Measurements from ENCODE around the gene WNT7B. TPM values are rescaled to one million over a fixed set of nuclear protein-coding genes. Genes with fewer than 3 reads are reported as not detected.

Gene WNT7B
- total and polyA plus RNA-seq, 10 of the 15 experiments (the other 5 are each of a cell fraction or from before 2014, with no cell fraction given) = 0.12 TPM; not detected in 9

DNA sequence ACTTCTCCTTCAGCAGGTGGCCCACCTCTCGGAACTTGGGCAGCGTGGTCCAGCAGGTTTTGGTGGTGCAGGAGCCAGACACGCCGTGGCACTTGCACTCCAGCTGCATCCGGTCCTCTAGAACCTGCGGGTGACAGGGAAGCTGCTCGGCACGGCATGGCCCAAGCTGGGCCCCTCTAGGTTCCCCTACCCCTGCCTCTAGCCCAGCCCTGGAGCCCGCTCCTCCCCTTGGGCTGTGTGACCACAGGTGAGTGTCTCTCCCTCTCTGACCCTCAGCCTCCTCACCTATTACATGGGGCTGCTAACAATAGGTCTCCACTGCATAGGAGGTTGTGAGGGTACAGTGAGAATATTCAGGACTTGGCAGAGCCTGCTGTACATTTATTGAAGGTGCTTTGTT, 53.8 kb downstream of the WNT7B start:
- H3K4me2 ChIP-seq (ENCODE audit: control insufficient read depth, insufficient read depth) = no peak overlapping the region
- no peaks in the 10 kb centered on the region; a peak in 2 of 4 replicates for H3K27me3 ChIP-seq (replicated peaks in 1 of 2; ENCODE audit: control insufficient read depth in 2 of 2, insufficient read depth in 2 of 2, low read length in 1 of 2)
- no peak overlapping the region for H2AFZ ChIP-seq (ENCODE audit: control insufficient read depth, low read depth, low read length)
- ChIA-PET RAD21 (ENCODE audit: unreplicated experiment) (no interaction called here), CTCF (no interaction called here), POLR2A (interaction anchor here (0.6 kb wide), 1 partner anchor 26 kb away, joined by 3 read pairs; no protein-coding TSS in a partner anchor), SMC1A (ENCODE audit: uncharacterized antibody, unreplicated experiment) (no interaction called here)
- 13% methylated on average over 9 of the region's 9 CpGs for WGBS (ENCODE audit: insufficient coverage, insufficient replicate concordance, low lambda C conversion rate, missing lambda C conversion rate)
- no peak overlapping the region for H3K9ac ChIP-seq (ENCODE audit: control insufficient read depth, insufficient read depth, low read length)
- no peaks in the 10 kb centered on the region for H3K79me2 ChIP-seq (ENCODE audit: control insufficient read depth, insufficient read depth, low read length)
- H3K9me3 ChIP-seq (replicated peaks; ENCODE audit: control insufficient read depth, insufficient read depth, low read length) = no peaks in the 10 kb centered on the region
- intact Hi-C loops (cut with micrococcal nuclease; ENCODE audit: unreplicated experiment) = no loop called here
- BruUV-seq (replicated peaks) = no TSS peak
- H4K20me1 ChIP-seq (ENCODE audit: control insufficient read depth, insufficient read depth) = no peaks in the 10 kb centered on the region
- in situ Hi-C loops (cut with MboI) = no loop called here
- H3K27ac ChIP-seq (ENCODE audit: control insufficient read depth, insufficient read depth) = no peak overlapping the region
- TF ChIP-seq, protein P1, sequence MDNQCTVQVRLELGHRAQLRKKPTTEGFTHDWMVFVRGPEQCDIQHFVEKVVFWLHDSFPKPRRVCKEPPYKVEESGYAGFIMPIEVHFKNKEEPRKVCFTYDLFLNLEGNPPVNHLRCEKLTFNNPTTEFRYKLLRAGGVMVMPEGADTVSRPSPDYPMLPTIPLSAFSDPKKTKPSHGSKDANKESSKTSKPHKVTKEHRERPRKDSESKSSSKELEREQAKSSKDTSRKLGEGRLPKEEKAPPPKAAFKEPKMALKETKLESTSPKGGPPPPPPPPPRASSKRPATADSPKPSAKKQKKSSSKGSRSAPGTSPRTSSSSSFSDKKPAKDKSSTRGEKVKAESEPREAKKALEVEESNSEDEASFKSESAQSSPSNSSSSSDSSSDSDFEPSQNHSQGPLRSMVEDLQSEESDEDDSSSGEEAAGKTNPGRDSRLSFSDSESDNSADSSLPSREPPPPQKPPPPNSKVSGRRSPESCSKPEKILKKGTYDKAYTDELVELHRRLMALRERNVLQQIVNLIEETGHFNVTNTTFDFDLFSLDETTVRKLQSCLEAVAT (IDR thresholded peaks at IDR 0.05) = no peak
- no peak for TF ChIP-seq MYC (IDR thresholded peaks at IDR 0.05; ENCODE audit: insufficient read depth, insufficient read length, insufficient replicate concordance, low read length, severe bottlenecking)
- TF ChIP-seq, protein P2, sequence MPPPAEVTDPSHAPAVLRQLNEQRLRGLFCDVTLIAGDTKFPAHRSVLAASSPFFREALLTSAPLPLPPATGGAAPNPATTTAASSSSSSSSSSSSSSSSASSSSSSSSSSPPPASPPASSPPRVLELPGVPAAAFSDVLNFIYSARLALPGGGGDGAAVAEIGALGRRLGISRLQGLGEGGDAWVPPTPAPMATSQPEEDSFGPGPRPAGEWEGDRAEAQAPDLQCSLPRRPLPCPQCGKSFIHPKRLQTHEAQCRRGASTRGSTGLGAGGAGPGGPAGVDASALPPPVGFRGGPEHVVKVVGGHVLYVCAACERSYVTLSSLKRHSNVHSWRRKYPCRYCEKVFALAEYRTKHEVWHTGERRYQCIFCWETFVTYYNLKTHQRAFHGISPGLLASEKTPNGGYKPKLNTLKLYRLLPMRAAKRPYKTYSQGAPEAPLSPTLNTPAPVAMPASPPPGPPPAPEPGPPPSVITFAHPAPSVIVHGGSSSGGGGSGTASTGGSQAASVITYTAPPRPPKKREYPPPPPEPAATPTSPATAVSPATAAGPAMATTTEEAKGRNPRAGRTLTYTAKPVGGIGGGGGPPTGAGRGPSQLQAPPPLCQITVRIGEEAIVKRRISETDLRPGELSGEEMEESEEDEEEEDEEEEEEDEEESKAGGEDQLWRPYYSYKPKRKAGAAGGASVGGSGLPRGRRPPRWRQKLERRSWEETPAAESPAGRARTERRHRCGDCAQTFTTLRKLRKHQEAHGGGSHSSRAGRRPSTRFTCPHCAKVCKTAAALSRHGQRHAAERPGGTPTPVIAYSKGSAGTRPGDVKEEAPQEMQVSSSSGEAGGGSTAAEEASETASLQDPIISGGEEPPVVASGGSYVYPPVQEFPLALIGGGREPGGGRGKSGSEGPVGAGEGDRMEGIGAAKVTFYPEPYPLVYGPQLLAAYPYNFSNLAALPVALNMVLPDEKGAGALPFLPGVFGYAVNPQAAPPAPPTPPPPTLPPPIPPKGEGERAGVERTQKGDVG (CRISPR knock-in tag; IDR thresholded peaks at IDR 0.05) = no peak
- no peaks in the 10 kb centered on the region for H3K36me3 ChIP-seq (ENCODE audit: control insufficient read depth in 2 of 2, insufficient read depth in 2 of 2, low read length in 1 of 2)
- no peak overlapping the region for H3K4me3 ChIP-seq
- ATAC-seq (no peak), DNase-seq (ENCODE audit: low read depth, low spot score) (no peak), FAIRE-seq (no peak)
- H3K4me1 ChIP-seq (ENCODE audit: control insufficient read depth, insufficient read depth, low read length) = no peaks in the 10 kb centered on the region
